H1 (cell line): ENCODE data around the gene RUNX1. TPM values are rescaled to one million over a fixed set of nuclear protein-coding genes. Genes with fewer than 3 reads are reported as not detected.

Experiments
- CHD2 ChIP-seq: IDR thresholded peaks from 2 replicates; pipeline ENCODE4 v1.6.1; 2012; ENCODE audit warnings: low read length, improper control_type of control experiment
- EGR1 ChIP-seq: IDR thresholded peaks from 2 replicates; pipeline ENCODE4 v1.6.1; 2011; ENCODE audit warnings: low read depth, low read length, borderline replicate concordance
- GTF2F1 ChIP-seq: IDR thresholded peaks from 2 replicates; pipeline ENCODE4 v1.6.1; 2012; ENCODE audit warnings: low read depth, low read length, improper control_type of control experiment, borderline replicate concordance
- MAFK ChIP-seq: IDR thresholded peaks from 2 replicates; pipeline ENCODE4 v1.6.1; 2012; ENCODE audit warnings: low read depth, mild to moderate bottlenecking, improper control_type of control experiment, low read length
- POLR2AphosphoS5 ChIP-seq: IDR thresholded peaks from 2 replicates; pipeline ENCODE4 v1.6.1; 2011; ENCODE audit warnings: low read depth, low read length
- SIN3A ChIP-seq, 2 experiments: IDR thresholded peaks in 1 of 2; conservative IDR thresholded peaks in 1 of 2; 2 replicates each; pipeline ENCODE4 v1.6.1; 2011 to 2012; ENCODE audit warnings: low read length in 2 of 2, improper control_type of control experiment in 1 of 2, low read depth in 1 of 2, mild to moderate bottlenecking in 1 of 2
- TAF7 ChIP-seq: optimal IDR thresholded peaks from 2 replicates; pipeline ENCODE3; 2011; ENCODE audit warnings: low read depth, mild to moderate bottlenecking, inconsistent platforms, low read length, moderate library complexity, borderline replicate concordance
- TEAD4 ChIP-seq: IDR thresholded peaks from 2 replicates; pipeline ENCODE4 v1.6.1; 2012; ENCODE audit warnings: low read depth, low read length, inconsistent platforms, mixed read lengths
- polyA plus RNA-seq, 7 experiments: library from polyadenylated mRNA; depleted of rRNA in 3 of 7; stranded (reverse) in 5 of 7; unstranded in 2 of 7; fragments of >200 nt in 5 of 7; fragments of 200-250 nt in 2 of 7; gene quantifications; 1 replicate in 5 of 7; 2 replicates in 1 of 7; 4 replicates in 1 of 7; pipeline versions ENCODE4 v1.2.1 to v1.2.3, GENCODE V29; 2011 to 2013; ENCODE audit warnings: missing spikeins in 2 of 7, mixed read lengths in 2 of 7
- total RNA-seq: library from RNA; stranded (reverse); fragmentation: NEBNext Ultra II Directional; extraction: Animal tissue kit (Norgen Biotek cat#: 25700); gene quantifications from 2 replicates; pipeline ENCODE4 v1.2.1, GENCODE V29; 2021
- TF ChIP-seq, protein P1 (sequence below): fragments of 300-600 bp; sonication (generic); IDR thresholded peaks from 2 replicates; pipeline ENCODE4 v1.7.1; 2012; ENCODE audit warnings: low read length, moderate library complexity, mild to moderate bottlenecking, inconsistent platforms; ENCODE audit not compliant: insufficient replicate concordance
- TF ChIP-seq, protein P2 (sequence below): IDR thresholded peaks from 2 replicates; pipeline ENCODE4 v1.6.1; 2012; ENCODE audit warnings: inconsistent platforms
- TF ChIP-seq, protein P3 (sequence below): IDR thresholded peaks from 2 replicates; pipeline ENCODE4 v1.6.1; 2011; ENCODE audit warnings: low read length, improper control_type of control experiment

Gene RUNX1
- total and polyA plus RNA-seq, 2 of the 8 experiments (the other 6 are each of a cell fraction or from before 2014, with no cell fraction given) = 0.20 to 0.60 TPM

DNA sequence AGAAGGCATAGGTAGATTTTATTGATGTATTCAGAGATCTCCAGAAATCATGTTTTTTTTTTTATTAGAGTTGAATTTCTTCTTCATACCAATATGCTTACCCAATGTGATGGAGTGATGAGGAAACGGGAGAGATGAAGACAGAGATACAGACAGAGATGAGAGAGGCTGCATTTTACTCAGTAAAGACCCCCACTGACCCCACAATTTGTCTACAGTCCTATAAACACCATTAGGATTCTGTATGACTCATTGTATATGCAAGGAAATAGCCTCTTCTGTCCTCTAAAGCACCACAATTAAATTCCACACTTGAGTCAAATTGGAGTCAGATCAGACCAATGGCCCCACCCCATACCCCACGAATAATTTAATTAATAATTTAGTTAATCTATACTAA lies 44.0 kb downstream of the RUNX1 start (continued):
- TF ChIP-seq, protein P1, sequence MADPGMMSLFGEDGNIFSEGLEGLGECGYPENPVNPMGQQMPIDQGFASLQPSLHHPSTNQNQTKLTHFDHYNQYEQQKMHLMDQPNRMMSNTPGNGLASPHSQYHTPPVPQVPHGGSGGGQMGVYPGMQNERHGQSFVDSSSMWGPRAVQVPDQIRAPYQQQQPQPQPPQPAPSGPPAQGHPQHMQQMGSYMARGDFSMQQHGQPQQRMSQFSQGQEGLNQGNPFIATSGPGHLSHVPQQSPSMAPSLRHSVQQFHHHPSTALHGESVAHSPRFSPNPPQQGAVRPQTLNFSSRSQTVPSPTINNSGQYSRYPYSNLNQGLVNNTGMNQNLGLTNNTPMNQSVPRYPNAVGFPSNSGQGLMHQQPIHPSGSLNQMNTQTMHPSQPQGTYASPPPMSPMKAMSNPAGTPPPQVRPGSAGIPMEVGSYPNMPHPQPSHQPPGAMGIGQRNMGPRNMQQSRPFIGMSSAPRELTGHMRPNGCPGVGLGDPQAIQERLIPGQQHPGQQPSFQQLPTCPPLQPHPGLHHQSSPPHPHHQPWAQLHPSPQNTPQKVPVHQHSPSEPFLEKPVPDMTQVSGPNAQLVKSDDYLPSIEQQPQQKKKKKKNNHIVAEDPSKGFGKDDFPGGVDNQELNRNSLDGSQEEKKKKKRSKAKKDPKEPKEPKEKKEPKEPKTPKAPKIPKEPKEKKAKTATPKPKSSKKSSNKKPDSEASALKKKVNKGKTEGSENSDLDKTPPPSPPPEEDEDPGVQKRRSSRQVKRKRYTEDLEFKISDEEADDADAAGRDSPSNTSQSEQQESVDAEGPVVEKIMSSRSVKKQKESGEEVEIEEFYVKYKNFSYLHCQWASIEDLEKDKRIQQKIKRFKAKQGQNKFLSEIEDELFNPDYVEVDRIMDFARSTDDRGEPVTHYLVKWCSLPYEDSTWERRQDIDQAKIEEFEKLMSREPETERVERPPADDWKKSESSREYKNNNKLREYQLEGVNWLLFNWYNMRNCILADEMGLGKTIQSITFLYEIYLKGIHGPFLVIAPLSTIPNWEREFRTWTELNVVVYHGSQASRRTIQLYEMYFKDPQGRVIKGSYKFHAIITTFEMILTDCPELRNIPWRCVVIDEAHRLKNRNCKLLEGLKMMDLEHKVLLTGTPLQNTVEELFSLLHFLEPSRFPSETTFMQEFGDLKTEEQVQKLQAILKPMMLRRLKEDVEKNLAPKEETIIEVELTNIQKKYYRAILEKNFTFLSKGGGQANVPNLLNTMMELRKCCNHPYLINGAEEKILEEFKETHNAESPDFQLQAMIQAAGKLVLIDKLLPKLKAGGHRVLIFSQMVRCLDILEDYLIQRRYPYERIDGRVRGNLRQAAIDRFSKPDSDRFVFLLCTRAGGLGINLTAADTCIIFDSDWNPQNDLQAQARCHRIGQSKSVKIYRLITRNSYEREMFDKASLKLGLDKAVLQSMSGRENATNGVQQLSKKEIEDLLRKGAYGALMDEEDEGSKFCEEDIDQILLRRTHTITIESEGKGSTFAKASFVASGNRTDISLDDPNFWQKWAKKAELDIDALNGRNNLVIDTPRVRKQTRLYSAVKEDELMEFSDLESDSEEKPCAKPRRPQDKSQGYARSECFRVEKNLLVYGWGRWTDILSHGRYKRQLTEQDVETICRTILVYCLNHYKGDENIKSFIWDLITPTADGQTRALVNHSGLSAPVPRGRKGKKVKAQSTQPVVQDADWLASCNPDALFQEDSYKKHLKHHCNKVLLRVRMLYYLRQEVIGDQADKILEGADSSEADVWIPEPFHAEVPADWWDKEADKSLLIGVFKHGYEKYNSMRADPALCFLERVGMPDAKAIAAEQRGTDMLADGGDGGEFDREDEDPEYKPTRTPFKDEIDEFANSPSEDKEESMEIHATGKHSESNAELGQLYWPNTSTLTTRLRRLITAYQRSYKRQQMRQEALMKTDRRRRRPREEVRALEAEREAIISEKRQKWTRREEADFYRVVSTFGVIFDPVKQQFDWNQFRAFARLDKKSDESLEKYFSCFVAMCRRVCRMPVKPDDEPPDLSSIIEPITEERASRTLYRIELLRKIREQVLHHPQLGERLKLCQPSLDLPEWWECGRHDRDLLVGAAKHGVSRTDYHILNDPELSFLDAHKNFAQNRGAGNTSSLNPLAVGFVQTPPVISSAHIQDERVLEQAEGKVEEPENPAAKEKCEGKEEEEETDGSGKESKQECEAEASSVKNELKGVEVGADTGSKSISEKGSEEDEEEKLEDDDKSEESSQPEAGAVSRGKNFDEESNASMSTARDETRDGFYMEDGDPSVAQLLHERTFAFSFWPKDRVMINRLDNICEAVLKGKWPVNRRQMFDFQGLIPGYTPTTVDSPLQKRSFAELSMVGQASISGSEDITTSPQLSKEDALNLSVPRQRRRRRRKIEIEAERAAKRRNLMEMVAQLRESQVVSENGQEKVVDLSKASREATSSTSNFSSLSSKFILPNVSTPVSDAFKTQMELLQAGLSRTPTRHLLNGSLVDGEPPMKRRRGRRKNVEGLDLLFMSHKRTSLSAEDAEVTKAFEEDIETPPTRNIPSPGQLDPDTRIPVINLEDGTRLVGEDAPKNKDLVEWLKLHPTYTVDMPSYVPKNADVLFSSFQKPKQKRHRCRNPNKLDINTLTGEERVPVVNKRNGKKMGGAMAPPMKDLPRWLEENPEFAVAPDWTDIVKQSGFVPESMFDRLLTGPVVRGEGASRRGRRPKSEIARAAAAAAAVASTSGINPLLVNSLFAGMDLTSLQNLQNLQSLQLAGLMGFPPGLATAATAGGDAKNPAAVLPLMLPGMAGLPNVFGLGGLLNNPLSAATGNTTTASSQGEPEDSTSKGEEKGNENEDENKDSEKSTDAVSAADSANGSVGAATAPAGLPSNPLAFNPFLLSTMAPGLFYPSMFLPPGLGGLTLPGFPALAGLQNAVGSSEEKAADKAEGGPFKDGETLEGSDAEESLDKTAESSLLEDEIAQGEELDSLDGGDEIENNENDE = no peak
- no peak for TF ChIP-seq TAF7
- TF ChIP-seq CHD2 = no peak
- TF ChIP-seq, protein P2, sequence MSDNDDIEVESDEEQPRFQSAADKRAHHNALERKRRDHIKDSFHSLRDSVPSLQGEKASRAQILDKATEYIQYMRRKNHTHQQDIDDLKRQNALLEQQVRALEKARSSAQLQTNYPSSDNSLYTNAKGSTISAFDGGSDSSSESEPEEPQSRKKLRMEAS = no peak
- no peak for TF ChIP-seq TEAD4
- no peak for TF ChIP-seq GTF2F1
- TF ChIP-seq, protein P3, sequence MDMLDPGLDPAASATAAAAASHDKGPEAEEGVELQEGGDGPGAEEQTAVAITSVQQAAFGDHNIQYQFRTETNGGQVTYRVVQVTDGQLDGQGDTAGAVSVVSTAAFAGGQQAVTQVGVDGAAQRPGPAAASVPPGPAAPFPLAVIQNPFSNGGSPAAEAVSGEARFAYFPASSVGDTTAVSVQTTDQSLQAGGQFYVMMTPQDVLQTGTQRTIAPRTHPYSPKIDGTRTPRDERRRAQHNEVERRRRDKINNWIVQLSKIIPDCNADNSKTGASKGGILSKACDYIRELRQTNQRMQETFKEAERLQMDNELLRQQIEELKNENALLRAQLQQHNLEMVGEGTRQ = no peak
- no peak for TF ChIP-seq SIN3A (conservative IDR thresholded peaks at IDR 0.05 in 1 of 2, IDR thresholded peaks at IDR 0.05 in 1 of 2; ENCODE audit: low read depth in 1 of 2, low read length in 2 of 2)
- TF ChIP-seq EGR1 = no peak
- no peak for TF ChIP-seq MAFK
- no peak for TF ChIP-seq POLR2AphosphoS5
